HG02610 (cell line): ENCODE results near the gene PDE3B.
A peak's percentile ranks its signal among the peaks of the same experiment; 100 is the strongest.

ENCODE experiments used
- ATAC-seq: cut with Tn5 transposase; IDR thresholded peaks from one replicate; pipeline ENCODE4 v1.9.1; 2021; ENCODE audit warnings: mild to moderate bottlenecking, moderate library complexity; ENCODE audit not compliant: unreplicated experiment

Gene PDE3B

DNA sequence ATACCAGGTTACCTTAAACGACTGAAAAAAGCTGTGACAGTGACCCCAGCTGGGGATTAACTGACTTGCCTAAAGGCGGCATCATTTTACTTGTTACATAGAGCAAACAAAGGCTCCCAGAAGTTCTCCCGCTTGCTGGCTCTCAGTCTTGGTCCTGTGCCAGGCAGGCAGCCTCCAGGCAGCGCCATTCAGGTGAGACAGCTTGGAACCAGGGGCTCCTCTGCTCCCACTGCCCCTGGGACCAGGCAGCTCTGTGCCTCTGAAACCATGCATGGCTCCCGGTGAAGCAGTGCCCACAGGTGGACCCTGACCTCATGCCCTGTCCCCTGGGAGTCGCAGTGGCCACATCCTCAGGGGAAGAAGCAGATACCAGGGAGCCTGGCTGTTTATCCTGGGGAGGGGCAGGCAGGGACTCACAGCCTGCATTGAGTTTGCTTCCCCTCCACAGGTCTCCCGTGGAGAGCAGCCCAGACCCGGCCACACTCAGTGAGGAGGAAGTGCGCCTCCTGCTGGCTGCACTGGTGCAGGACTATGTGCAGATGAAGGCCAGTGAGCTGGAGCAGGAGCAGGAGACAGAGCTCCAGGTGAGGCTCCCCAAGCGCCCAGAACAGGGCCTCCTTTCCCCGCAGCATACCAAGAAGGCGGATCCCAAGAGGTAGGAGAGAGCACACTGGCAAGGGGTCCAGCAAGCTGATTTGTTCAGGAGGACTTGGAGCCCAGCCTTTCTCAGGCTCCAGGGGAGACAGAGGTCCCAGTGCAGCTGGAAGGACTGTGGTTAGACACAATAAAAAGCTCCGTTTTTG, 264.0 kb downstream of the PDE3B start:
- ATAC-seq: peak; percentile 55

GRCh38 chr11:14908214-14908880, 264.7 kb downstream of the PDE3B start:
- ATAC-seq: no peak

DNA sequence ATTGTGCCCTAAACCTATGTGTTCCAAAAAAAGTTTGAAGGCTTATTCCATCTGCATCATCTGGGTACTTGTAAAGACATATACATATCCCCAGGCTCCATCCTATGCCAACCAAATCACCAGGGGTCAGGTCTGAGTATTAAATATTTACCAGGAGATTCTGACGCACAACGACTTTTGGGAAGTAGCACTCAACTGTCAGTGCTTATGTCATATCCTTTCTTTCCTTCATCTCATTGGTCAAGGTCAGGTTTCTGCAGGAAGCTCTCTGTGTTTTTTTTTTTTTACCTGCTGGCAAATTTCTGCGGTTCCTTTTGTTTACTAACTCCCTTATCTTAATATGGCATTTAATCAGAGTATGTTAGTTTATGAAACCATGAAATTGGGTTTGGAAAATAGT, 270.9 kb downstream of the PDE3B start:
- ATAC-seq: no peak

- no peak for ATAC-seq
Observed at GRCh38 chr11:14916403-14916802, 272.8 kb downstream of the PDE3B start.
